ENCODE results near the gene PDZRN3.

The PDZRN3 gene

GRCh38 chr3:73380735-73381532 is 243.8 kb downstream of the PDZRN3 start:
- no peak for DNase-seq

DNA sequence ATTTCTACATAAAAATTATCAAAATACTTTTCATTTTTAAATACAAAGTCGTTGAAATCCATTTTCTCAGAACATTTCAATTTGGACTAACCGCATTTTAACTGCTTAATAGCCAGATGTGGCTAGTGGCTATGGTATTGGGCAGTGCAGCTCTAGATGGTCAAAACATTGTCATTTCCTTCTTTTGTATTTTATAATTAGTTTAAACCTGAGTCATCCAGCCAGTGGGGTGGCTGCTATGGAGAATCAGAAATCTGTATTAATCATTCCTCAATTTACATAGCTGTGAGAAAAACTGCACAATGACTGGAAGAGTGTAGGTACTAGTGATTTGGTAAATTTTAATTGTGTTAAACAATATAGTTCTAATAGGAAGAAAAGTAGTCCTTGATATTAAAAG is 245.3 kb downstream of the PDZRN3 start:
- DNase-seq, result no peak

GRCh38 chr3:73378207-73378606 is 246.5 kb downstream of the PDZRN3 start:
- DNase-seq, result no peak

DNA sequence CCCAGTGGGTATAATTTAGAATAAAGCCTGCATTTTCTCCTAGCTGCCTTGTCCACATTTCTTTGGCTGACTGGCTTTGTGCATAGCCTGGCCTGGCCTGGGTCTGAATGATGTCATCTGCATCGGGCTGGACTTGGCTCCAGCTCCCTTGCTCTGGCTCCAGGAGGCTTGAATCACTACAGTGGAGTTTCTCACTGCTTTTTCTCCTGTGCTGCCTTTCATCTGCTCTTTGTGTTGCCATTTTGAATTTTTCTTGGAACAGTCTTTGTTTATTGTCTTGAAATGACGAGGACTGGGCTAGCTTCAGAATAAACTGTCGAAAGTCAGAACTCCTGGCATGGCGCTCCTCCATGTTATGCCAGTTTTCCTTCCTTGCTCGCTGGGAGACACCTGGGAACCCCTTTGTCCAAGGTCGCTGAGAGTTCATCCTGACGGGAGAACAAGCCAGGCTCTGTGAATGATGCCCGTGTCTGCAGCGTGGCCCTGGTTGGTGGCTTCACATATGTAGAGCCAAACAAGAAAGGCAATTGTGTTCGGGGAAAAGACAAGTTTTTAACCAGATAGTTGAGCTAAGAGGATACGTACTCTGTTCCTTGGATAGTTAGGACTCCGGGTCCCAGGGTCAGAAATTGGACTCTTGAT is 258.9 kb downstream of the PDZRN3 start:
- no peak for DNase-seq

- DNase-seq, result no peak
These were observed 260.2 kb downstream of the PDZRN3 start for GRCh38 chr3:73364517-73364916.

DNA sequence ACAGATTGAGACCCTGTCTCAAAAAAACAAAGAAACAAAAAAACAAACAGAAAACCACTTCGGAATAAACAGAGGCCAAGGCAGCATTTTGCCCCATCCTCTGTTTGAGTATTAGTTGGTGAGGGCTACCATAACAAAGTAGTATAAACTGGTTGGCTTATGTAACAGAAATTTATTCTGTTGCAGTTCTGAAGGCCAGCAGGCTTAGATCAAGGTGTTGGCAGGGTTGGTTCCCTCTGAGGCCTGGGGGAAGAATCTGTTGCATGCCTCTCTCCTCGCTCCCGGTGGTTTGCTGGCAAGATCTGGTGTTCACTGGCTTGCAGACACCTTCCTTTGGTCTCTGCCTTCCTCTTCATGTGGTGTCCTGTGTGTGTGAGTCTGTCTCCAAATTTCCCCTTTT is 261.6 kb downstream of the PDZRN3 start:
- no peak for DNase-seq

DNA sequence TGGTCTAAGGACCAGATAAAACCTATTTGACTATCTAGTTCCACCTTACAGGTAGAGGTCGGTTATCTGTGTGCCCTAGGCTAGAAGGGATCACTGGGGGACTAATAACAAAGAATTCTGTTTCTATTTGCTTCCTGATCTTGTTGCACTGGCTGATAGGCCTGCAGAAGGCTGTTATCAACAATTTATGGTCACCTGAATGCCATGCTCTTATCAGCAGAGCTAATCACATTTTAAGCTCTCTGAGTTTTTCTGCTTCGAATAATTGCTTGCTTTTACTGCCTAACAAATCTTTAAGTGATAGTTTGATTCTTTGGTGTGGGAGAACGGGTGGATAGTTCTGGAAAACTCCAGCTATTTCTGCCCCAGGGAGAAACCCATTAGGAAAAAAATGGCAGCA is 263.1 kb downstream of the PDZRN3 start:
- DNase-seq, result no peak

- no peak for DNase-seq
These were observed 271.0 kb downstream of the PDZRN3 start for GRCh38 chr3:73353649-73354217.

DNA sequence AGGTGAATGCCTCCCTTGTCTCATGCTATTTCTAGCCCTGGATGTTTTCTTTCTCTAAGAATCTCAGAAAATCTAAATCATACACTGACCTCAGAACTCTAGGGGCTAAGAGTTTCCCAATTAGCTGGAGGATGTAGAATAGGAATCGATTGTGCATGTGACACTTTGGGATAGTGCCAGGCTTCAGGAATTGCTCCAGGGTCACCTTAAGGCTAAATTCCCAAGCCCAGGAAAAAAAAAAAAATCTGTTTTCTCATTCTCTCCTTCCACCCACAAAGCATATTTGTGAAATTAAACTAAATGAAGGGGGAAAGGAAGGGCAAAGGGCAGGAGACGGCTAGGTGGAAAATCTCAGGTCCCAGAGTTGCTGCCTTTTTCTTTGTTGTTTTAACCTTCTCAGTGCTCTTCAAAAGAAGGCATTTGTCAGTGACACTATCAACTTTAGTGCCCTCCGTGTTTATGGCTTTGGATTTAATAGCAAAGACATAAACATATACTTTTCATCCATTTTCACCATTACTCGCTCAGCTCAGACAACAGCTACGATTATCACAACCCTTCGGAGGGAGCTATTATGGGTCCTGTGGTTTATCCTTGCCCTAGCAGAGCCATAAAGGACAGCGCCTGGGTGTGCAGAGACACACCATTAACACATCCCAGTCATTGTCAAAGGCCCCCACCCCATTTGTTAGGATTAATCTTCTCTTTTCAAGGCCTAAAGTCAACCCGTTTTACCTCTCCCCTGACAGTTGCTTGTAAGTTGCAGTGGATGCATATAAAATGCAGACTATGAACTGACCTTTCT is 271.7 kb downstream of the PDZRN3 start:
- no peak for DNase-seq

DNA sequence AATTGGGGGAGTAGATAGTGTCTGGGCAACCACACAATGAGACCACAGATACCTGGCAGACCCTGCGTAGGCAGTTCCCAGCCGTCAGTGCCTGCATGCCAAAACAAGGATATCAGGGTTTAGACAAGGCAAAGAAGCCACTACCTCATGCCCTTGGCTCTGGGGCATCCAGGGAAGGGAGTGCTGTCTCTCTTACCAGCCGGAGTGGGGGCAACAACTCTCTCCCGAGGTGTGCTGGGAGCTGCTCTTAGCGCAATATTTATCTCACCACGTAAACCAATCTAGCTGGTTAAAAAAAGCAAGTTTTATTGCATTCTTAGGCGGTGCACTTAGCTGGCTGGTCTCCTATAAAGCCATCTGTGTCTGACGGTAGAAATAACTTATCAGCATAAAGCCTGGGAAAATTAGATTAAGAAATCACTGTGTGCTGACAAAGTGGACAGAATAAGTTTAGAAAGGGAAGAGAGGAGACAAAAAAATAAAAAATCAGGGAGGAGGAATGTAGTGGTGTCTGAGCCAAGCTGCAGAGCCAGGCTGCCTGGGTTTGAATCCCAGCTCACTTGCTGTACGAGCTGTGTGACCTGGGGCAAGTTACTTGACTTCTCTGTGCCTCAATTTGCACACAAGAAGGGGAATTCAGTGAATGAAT is 273.2 kb downstream of the PDZRN3 start:
- DNase-seq, result no peak

- no peak for DNase-seq
These were observed 273.7 kb downstream of the PDZRN3 start for GRCh38 chr3:73350996-73351395.

DNA sequence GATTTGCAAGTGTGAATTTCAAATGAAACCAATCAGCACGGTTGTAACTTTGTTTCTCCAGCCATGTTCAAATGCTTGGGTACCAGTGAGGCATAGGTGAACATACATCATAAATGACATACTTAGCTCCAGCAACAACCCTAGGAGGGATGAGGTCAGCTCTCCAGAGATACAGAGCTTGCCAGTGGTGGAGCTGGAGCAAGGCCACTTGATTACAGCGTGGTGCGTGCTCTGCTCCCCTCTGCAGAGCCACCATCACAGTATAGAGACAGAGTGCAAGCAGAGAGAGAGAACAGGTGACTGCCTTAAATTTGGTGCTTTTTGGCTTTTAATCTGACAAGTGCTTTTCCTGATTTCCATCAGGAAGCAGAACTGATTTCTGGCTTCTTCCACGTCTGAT is 275.1 kb downstream of the PDZRN3 start:
- no peak for DNase-seq

- no peak for DNase-seq
These were observed 282.7 kb downstream of the PDZRN3 start for GRCh38 chr3:73342077-73342476.

DNA sequence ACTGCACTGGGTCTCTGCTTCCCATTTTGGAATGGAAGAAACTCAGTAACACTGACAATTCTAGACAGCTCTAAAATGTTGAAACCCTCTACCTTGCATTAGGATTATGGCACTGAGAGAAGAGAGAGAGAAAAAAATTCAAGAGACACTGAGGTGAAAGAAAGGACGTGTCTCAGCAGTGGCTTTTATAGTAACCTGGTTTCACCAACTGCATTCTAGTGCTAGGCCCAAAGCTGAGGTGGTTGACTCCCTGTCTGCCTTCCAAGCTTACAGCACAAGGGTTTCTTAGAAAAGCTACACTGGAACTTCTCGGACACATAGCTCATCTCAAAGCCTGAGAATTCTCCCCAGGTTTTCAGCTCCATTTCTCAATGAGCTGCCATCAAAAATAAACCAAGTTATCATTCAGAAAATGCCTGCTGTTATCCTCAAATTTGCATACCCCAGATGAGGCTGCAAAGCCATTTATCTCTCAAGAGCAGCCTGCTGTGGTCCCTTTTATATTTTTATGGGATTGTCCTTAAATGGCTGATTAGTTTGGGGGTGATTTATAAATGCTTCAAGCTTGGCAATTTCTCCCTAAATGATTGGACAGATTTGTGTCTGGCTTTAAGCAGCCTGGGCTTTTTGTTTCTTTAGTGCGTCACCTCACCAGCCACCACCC is 283.3 kb downstream of the PDZRN3 start:
- no peak for DNase-seq

DNA sequence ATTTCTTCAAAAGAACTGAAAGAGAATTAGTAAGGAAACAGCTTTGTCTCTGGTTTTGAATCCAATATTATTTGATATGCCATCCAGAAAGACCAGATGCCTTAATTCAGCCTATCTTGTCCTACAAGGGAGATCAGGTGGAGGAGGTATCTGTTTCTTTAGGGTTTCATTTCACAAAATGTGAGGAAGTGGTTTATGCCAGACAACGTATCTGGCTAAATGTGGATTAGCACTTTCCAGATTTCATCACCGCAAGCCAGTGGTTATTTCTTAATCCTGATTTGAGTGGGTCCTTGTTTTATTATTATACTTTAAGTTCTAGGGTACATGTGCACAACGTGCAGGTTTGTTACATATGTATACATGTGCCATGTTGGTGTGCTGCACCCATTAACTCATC is 292.2 kb downstream of the PDZRN3 start:
- DNase-seq, result no peak

All from cerebellar nuclear complex (tissue), 1 donor.